OCI-LY3 (cell line): ENCODE data around the gene MAMDC4.

Source experiments
- H2AFZ ChIP-seq: fragments of 200-600, 300-600 bp; shearing (Covaris generic); 2 replicates; pipeline ENCODE4 v1.6.0; 2014; ENCODE audit warnings: antibody characterized with exemption, low read depth, low read length
- H3K27ac ChIP-seq: fragments of 200-600, 300-600 bp; sonication (generic); 2 replicates; pipeline ENCODE4 v1.5.1; 2014; ENCODE audit warnings: mild to moderate bottlenecking, low read length, moderate library complexity, mixed read lengths
- H3K27me3 ChIP-seq: fragments of 200-600, 300-600 bp; sonication (generic); 2 replicates; pipeline ENCODE4 v1.6.1; 2014; ENCODE audit warnings: low read depth, low read length, mixed read lengths
- H3K36me3 ChIP-seq: fragments of 200-600, 300-600 bp; sonication (generic); replicated peaks from 2 replicates; pipeline ENCODE3; 2014; ENCODE audit warnings: low read depth, low read length, mixed read lengths
- H3K4me1 ChIP-seq: fragments of 300-600, 200-600 bp; sonication (generic); 2 replicates; pipeline ENCODE4 v1.6.1; 2014; ENCODE audit warnings: low read length, mixed read lengths
- H3K4me2 ChIP-seq: fragments of 200-600, 300-600 bp; sonication (generic); 2 replicates; pipeline ENCODE4 v1.6.1; 2014; ENCODE audit warnings: low read length, mixed read lengths
- H3K4me3 ChIP-seq: fragments of 300-600, 200-600 bp; sonication (generic); 2 replicates; pipeline ENCODE4 v1.5.1; 2014; ENCODE audit warnings: antibody characterized with exemption, mild to moderate bottlenecking, low read length, moderate library complexity
- H3K79me2 ChIP-seq: fragments of 300-600, 200-600 bp; shearing (Covaris generic); 2 replicates; pipeline ENCODE4 v1.6.1; 2014; ENCODE audit warnings: mild to moderate bottlenecking, low read length, mixed read lengths
- H3K9ac ChIP-seq: fragments of 300-600, 200-600 bp; shearing (Covaris generic); 2 replicates; pipeline ENCODE4 v1.6.0; 2014; ENCODE audit warnings: mild to moderate bottlenecking, low read length, moderate library complexity
- H3K9me3 ChIP-seq: fragments of 200-600, 300-600 bp; shearing (Covaris generic); 2 replicates; pipeline ENCODE4 v1.6.1; 2014; ENCODE audit warnings: low read length, mixed read lengths; ENCODE audit not compliant: insufficient read depth
- H4K20me1 ChIP-seq: fragments of 200-600, 300-600 bp; sonication (generic); 2 replicates; pipeline ENCODE4 v1.6.1; 2016; ENCODE audit warnings: low read length, mixed read lengths; ENCODE audit not compliant: insufficient read depth
- EZH2phosphoT487 ChIP-seq: fragments of 200-600 bp; shearing (Covaris generic); IDR thresholded peaks from 2 replicates; pipeline ENCODE4 v1.6.1; 2018; ENCODE audit warnings: antibody characterized with exemption, mixed run types, low read depth
- TF ChIP-seq, protein P1 (sequence below): fragments of 200-600, 300-600 bp; sonication (generic); IDR thresholded peaks from 2 replicates; pipeline ENCODE4 v1.5.1; 2014; ENCODE audit warnings: antibody characterized with exemption, low read length, low read depth

Gene MAMDC4

DNA sequence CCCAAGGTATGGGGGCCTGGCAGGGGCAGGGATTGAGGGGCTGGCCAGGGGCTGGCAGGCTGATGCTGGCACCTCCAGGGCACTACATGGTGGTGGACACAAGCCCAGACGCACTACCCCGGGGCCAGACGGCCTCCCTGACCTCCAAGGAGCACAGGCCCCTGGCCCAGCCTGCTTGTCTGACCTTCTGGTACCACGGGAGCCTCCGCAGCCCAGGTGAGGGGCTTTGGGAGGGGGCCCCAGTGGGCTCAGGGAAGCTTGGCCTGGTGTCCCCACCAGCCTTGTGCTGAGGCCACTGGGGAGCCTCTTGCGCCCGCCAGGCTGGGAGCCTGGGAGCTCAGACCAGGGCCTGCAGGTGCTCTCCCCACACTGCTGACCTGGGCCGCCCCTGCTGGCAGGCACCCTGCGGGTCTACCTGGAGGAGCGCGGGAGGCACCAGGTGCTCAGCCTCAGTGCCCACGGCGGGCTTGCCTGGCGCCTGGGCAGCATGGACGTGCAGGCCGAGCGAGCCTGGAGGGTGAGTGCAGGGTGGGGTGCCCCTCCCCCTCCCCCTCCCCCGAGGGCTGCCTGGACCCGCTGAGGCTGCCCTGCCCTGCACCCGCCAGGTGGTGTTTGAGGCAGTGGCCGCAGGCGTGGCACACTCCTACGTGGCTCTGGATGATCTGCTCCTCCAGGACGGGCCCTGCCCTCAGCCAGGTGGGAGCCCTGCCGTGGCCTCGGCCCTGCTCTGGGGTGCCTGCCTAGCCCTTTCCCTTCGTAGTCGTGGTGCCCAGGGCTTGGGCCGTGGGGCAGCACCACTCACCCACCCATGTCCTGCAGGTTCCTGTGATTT lies 5.7 kb downstream of the MAMDC4 start:
- Histone ChIP-seq H3K4me3 (no peak overlapping the region), H3K27me3 (no peaks in the 10 kb centered on the region), H2AFZ (no peak overlapping the region), H3K9me3 (no peaks in the 10 kb centered on the region), H3K9ac (no peak overlapping the region), H3K27ac (no peak overlapping the region), H3K36me3 (peaks cover 4% of the 10 kb centered on the region), H3K4me1 (no peaks in the 10 kb centered on the region), H3K79me2 (no peaks in the 10 kb centered on the region), H3K4me2 (no peak overlapping the region), H4K20me1 (peaks cover 4% of the 10 kb centered on the region; the same call in 1 of the 2 replicates)
- TF ChIP-seq, protein P1, sequence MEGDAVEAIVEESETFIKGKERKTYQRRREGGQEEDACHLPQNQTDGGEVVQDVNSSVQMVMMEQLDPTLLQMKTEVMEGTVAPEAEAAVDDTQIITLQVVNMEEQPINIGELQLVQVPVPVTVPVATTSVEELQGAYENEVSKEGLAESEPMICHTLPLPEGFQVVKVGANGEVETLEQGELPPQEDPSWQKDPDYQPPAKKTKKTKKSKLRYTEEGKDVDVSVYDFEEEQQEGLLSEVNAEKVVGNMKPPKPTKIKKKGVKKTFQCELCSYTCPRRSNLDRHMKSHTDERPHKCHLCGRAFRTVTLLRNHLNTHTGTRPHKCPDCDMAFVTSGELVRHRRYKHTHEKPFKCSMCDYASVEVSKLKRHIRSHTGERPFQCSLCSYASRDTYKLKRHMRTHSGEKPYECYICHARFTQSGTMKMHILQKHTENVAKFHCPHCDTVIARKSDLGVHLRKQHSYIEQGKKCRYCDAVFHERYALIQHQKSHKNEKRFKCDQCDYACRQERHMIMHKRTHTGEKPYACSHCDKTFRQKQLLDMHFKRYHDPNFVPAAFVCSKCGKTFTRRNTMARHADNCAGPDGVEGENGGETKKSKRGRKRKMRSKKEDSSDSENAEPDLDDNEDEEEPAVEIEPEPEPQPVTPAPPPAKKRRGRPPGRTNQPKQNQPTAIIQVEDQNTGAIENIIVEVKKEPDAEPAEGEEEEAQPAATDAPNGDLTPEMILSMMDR, result no peak
- no peak for TF ChIP-seq EZH2phosphoT487

DNA sequence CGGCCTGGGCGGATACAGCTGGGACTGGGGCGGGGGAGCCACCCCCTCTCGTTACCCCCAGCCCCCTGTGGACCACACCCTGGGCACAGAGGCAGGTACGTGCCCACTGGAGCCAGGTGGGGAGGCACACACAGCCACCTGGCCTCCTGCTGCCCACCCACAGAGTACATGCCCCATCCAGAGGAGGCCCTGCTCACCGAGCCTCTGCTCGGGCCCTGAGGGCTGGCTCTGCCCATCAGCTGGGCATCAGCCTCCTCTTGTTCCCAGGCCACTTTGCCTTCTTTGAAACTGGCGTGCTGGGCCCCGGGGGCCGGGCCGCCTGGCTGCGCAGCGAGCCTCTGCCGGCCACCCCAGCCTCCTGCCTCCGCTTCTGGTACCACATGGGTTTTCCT lies 6.3 kb downstream of the MAMDC4 start:
- no peaks in the 10 kb centered on the region for H3K9me3 ChIP-seq
- no peak overlapping the region for H3K4me2 ChIP-seq
- H3K4me3 ChIP-seq, result no peak overlapping the region
- TF ChIP-seq, protein P1, result no peak
- TF ChIP-seq EZH2phosphoT487, result no peak
- H3K79me2 ChIP-seq, result no peaks in the 10 kb centered on the region
- peaks cover 10% of the 10 kb centered on the region for H3K36me3 ChIP-seq
- H2AFZ ChIP-seq, result no peak overlapping the region
- no peak overlapping the region for H3K27ac ChIP-seq
- no peaks in the 10 kb centered on the region for H3K4me1 ChIP-seq
- no peak overlapping the region for H3K9ac ChIP-seq
- H3K27me3 ChIP-seq, result no peaks in the 10 kb centered on the region
- peaks cover 4% of the 10 kb centered on the region; the same call in 1 of the 2 replicates for H4K20me1 ChIP-seq

DNA sequence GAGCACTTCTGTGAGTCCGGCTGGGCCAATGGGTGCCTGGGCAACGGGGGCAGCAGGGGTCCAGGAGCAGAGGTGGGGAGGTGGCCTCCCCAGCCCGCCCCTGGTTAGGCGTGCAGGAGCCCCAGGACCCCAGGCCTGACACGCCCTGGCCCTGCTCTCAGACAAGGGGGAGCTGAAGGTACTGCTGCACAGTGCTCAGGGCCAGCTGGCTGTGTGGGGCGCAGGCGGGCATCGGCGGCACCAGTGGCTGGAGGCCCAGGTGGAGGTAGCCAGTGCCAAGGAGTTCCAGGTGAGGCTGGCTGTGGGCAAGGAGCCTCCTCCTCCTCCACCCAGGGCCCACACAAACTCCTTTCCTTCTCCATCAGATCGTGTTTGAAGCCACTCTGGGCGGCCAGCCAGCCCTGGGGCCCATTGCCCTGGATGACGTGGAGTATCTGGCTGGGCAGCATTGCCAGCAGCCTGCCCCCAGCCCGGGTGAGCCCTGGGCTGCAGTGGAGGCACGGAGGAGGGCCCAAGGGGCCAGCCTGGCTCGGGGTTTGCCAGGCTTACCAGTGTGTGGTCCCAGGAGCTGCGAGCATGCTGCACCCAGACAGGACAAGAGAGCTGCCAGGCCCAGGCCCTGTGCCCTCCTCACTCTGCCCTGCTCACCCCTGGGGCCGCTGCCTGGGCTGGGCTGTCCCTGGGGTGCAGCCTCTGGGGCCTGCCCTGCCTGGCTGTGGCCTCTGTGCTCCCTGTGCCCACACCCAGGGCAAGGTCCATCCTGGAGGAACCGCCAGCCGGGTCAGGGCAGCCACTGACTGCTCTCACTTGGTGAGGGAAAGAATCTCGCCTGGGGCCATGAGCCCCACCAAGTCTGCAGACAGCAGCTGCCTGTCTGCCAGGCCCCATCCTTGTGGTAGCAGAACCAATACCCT lies 7.0 kb downstream of the MAMDC4 start:
- Histone ChIP-seq H3K9me3 (no peaks in the 10 kb centered on the region), H3K27ac (no peak overlapping the region), H3K36me3 (peaks cover 16% of the 10 kb centered on the region), H3K27me3 (no peaks in the 10 kb centered on the region), H4K20me1 (peaks cover 4% of the 10 kb centered on the region; the same call in 1 of the 2 replicates), H3K4me2 (no peak overlapping the region), H3K79me2 (0 out of 2 replicates have a peak, but pooled peaks cover 5% of the 10 kb centered on the region), H3K4me1 (no peaks in the 10 kb centered on the region), H3K9ac (no peak overlapping the region), H2AFZ (no peak overlapping the region), H3K4me3 (no peak overlapping the region)
- TF ChIP-seq, protein P1, result no peak
- no peak for TF ChIP-seq EZH2phosphoT487

GRCh38 chr9:136860529-136860928 lies 8.4 kb downstream of the MAMDC4 start:
- Histone ChIP-seq H3K4me2 (no peak overlapping the region), H3K79me2 (peaks cover 17% of the 10 kb centered on the region)

More at GRCh38 chr9:136860529-136860928, 8.4 kb downstream of the MAMDC4 start:
- Histone ChIP-seq H2AFZ (no peak overlapping the region), H3K4me3 (no peak overlapping the region), H3K9me3 (no peaks in the 10 kb centered on the region), H3K9ac (no peak overlapping the region), H3K27ac (no peak overlapping the region), H3K27me3 (no peaks in the 10 kb centered on the region), H4K20me1 (peaks cover 8% of the 10 kb centered on the region), H3K4me1 (peaks cover 4% of the 10 kb centered on the region; the same call in 1 of the 2 replicates), H3K36me3 (peaks cover 21% of the 10 kb centered on the region)
- TF ChIP-seq, protein P1, result no peak
- no peak for TF ChIP-seq EZH2phosphoT487
